Cerebellar nuclear complex (tissue), 1 donor: ENCODE measurements around the gene RPS6KC1.
"Not testable (repeated sequence)": the region's sequence is repeated elsewhere in the genome, so short reads cannot be mapped to it uniquely, and the experiment has no call there.

Experiments
- DNase-seq, 2 experiments: peaks; one replicate each; lab custom pipeline; 2025; lab: John Stamatoyannopoulos, UW

RPS6KC1 gene

GRCh38 chr1:213106298-213106697 is 55.3 kb downstream of the RPS6KC1 start:
- DNase-seq: no peak

- DNase-seq: no peak
These were observed 56.6 kb downstream of the RPS6KC1 start for GRCh38 chr1:213107613-213108012.

- DNase-seq: no peak
These were observed 59.6 kb downstream of the RPS6KC1 start for GRCh38 chr1:213110349-213111300.

- DNase-seq: no peak
These were observed 60.5 kb downstream of the RPS6KC1 start for GRCh38 chr1:213111502-213111901.

GRCh38 chr1:213112723-213113122 is 61.7 kb downstream of the RPS6KC1 start:
- DNase-seq: not testable (repeated sequence)

GRCh38 chr1:213117699-213118180 is 66.7 kb downstream of the RPS6KC1 start:
- not testable (repeated sequence) for DNase-seq

DNA sequence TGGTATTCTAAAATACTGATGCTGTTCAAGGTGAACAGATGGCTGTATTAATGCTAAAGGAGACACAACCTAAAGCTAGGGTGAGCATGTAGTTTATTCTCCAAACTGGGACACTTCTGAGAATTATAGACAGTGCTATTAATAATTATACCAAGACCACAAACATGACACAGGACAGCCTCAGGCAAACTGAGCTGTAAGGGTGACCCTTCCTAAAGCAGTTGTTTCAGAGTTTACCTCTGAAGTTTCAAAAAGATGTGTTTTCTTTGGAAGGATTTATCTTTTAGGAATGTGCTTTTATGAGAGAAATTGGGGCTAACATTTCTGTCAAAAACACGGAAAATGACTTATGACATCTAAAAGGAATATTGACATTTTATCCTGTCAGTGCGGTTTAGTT is 68.8 kb downstream of the RPS6KC1 start:
- no peak for DNase-seq

DNA sequence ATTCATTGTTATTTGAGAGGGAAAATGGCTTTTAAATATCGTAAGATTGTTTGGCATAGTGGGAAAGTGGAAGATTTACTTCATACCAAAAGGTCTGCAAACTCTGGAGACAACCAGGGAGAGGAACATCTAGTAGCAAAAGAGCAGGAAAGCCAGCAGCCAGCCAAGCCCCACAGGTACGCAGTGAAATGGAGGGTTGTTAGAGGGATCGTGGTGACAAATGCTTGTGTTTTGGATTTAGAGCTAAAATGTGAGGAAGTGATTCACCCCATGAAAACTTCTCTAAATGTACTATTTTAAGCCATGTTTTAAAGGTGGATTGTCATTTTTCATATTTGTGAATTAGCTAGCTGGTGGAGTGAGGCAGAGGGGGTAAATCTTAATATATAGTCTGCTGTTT is 69.3 kb downstream of the RPS6KC1 start:
- DNase-seq: no peak

- no peak for DNase-seq
These were observed 69.9 kb downstream of the RPS6KC1 start for GRCh38 chr1:213120961-213121360.

DNA sequence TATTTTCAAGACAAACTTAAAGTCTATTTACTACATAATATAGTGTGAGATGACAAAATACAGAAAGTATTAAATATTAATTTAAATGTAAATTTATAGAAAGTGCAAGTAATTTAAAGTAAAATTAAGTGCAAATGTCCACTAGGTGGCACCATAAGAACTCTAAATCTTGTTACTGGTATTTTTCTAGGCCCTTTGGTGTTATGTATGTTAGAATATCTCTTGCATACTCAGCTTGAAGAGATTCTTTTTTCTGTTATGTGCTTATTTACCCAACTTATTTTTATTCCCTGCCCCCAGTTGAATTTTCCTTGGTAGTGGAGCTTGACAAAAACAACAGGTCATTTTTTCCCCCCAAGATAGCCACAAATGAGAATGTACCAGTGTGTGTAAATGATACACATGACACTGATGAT is 71.5 kb downstream of the RPS6KC1 start:
- no peak for DNase-seq

DNA sequence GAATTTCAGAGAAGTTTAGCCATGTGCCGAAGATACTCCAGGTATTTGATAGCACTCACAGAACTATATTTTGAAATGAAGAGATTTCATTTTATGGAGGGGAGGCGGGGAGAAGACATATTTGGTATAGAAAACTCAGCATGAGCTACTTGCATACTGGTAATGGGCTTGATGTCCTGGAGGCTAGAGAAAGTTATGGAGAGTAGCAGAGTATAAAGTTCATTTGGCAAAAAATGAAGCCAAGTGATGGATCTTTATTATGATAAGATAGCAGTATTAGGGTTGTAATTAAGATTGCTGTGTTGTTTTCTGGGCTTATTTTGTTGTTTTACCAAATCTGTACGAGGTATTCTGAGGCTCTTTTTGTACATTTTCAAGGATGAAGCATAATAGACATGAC is 72.0 kb downstream of the RPS6KC1 start:
- DNase-seq: no peak

DNA sequence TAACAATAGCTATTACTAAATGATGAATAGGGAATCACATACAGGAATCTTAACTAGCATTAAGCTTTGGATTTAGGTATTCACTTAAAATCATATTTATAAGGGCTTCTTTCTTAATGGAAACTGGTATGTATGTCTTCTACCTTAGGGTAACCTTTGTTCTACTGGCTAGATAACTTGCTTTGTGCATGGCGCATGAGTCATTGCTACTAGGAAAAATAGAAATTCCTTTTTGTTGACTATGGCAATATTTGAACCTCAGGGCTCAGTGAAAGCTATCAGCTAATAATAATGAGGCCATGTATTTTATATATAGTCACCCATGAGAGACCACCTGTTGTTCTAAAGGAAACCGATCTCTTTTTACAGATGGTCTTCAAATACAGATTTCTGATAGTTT is 72.5 kb downstream of the RPS6KC1 start:
- DNase-seq: no peak

DNA sequence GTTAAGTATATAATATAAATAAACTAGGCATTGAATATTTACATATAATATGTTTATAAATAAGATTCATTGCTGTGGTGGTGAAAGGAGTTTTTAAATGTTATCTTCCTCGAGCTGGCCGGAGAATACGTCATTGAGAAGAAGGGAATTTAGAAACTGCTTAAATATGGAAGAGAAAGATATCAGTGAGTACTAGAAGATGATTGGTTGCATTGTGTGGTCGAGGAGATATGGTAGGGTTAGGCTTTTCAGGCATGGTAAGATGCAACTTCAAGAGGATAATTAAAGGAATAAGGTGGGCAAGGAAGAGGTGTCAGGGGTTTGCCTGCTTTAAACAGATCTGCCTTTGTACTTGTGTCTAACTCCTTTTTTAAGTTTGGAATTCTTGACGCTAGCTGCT is 73.5 kb downstream of the RPS6KC1 start:
- DNase-seq: no peak

DNA sequence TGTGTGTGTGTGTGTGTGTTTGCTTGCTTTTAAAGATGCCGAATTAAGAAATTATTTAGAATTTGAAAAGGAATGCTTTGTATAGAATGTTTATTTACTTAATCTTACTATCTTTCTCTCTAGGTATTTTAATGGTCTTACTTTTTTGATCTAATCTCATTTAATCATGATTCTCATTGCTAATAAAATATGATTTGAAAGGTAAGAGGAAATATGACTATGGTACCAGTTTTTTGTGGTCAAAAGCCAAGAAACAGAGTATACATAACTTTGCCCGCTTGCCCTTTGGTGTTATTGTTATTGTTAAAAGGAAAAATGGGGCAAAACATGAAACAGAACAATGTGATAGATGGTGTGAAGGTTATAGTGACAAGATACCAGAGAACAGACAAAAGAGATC is 74.6 kb downstream of the RPS6KC1 start:
- no peak for DNase-seq

- no peak for DNase-seq
These were observed 76.0 kb downstream of the RPS6KC1 start for GRCh38 chr1:213127074-213127473.

- no peak for DNase-seq
These were observed 81.0 kb downstream of the RPS6KC1 start for GRCh38 chr1:213131851-213132655.

DNA sequence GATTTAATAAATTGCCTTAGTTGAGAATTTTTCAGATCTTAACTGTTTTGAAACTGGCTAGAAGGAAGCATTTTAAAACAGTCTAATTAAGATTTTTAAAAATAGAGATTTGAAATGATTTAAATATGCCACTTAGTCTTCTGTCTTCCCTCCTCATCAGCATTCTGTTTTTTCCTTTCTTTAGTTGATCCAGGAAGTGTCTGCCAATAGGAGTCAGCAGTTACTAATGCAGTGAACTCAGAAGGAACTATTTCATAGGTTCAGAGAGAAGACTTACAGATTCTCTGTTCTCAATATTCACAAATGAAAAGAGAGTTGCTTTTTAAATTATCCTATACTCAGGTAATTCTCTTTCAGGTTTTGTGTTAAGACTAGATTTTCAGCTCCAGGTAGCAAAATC is 84.5 kb downstream of the RPS6KC1 start:
- no peak for DNase-seq

DNA sequence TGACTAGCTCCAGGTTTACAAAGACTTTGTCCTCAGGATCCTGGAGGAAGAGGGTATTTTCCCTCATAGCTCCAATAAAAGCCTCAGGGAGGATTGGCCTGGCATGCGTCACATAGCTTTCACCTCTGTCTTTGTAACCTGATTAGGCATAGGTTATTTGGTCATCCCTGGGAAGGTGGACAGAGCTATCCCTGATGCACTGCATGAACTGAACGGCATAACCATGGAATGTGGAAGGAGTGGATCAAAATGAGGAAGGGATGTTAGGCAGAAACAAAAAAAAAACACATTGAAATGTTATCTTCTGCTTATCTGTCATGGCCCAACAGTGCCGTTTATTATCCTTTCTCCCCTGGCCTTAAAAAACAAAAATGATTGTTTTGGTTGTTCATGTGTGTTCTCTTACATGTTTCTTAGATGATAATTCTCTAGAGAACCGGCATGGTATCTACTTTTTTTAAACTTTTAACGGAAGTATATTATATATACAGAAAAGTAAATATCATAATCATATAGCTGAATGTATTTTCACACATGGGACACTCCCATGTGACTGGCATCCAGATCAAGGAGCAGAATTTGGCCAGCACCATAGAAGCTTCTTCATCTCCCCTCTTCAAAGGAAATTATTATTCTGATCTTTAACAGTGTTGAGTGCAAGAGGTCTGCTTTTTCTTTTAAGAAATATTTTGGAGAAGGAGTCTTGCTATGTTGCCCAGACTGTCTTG is 85.3 kb downstream of the RPS6KC1 start:
- DNase-seq: no peak

- DNase-seq: no peak
These were observed 87.3 kb downstream of the RPS6KC1 start for GRCh38 chr1:213138391-213138790.

- DNase-seq: no peak
These were observed 87.9 kb downstream of the RPS6KC1 start for GRCh38 chr1:213138892-213139291.

GRCh38 chr1:213148905-213149304 is 97.9 kb downstream of the RPS6KC1 start:
- DNase-seq: no peak

- DNase-seq: not testable (repeated sequence)
These were observed 99.0 kb downstream of the RPS6KC1 start for GRCh38 chr1:213150090-213150489.
